HG02610 (cell line): ENCODE results near the gene SNUPN.
"Not testable (repeated sequence)": the region's sequence is repeated elsewhere in the genome, so short reads cannot be mapped to it uniquely, and the experiment has no call there.

ENCODE experiments used
- ATAC-seq: cut with Tn5 transposase; IDR thresholded peaks from one replicate; pipeline ENCODE4 v1.9.1; 2021; ENCODE audit warnings: mild to moderate bottlenecking, moderate library complexity; ENCODE audit not compliant: unreplicated experiment

The SNUPN gene

GRCh38 chr15:75637245-75638009 is 11.9 kb upstream of the SNUPN start:
- ATAC-seq = no peak

- no peak for ATAC-seq
These were observed 10.5 kb upstream of the SNUPN start for GRCh38 chr15:75636026-75636425.

GRCh38 chr15:75633922-75634321 is 8.4 kb upstream of the SNUPN start:
- not testable (repeated sequence) for ATAC-seq

- no peak for ATAC-seq
These were observed 6.4 kb upstream of the SNUPN start for GRCh38 chr15:75631935-75632334.

GRCh38 chr15:75622505-75622904 is 3.0 kb downstream of the SNUPN start:
- ATAC-seq = no peak

- no peak for ATAC-seq
These were observed 4.6 kb downstream of the SNUPN start for GRCh38 chr15:75620841-75621391.

- ATAC-seq = no peak
These were observed 5.3 kb downstream of the SNUPN start for GRCh38 chr15:75620058-75620820.

- ATAC-seq = no peak
These were observed 8.8 kb downstream of the SNUPN start for GRCh38 chr15:75616766-75617165.

- ATAC-seq = no peak
These were observed 18.5 kb downstream of the SNUPN start for GRCh38 chr15:75606711-75607699.

GRCh38 chr15:75606026-75606425 is 19.5 kb downstream of the SNUPN start:
- no peak for ATAC-seq

GRCh38 chr15:75599401-75599800 is 26.1 kb downstream of the SNUPN start:
- ATAC-seq = no peak

GRCh38 chr15:75598361-75598760 is 27.2 kb downstream of the SNUPN start:
- ATAC-seq = no peak

- ATAC-seq = no peak
These were observed 27.7 kb downstream of the SNUPN start for GRCh38 chr15:75597667-75598341.

GRCh38 chr15:75596703-75597345 is 28.7 kb downstream of the SNUPN start:
- ATAC-seq = no peak

- ATAC-seq = no peak
These were observed 31.2 kb downstream of the SNUPN start for GRCh38 chr15:75594276-75594675.

GRCh38 chr15:75591655-75592364 is 33.7 kb downstream of the SNUPN start:
- ATAC-seq = no peak

GRCh38 chr15:75590239-75590638 is 35.3 kb downstream of the SNUPN start:
- no peak for ATAC-seq

- no peak for ATAC-seq
These were observed 36.5 kb downstream of the SNUPN start for GRCh38 chr15:75589071-75589470.

- not testable (repeated sequence) for ATAC-seq
These were observed 39.1 kb downstream of the SNUPN start for GRCh38 chr15:75586422-75586821.
